ACC112 (cell line): ENCODE measurements around the gene PDCD2L.

Experiments
- H2AFZ ChIP-seq: fragments of 200-600 bp; sonication (generic); one replicate; pipeline ENCODE4 v1.6.0; 2017; ENCODE audit warnings: antibody characterized with exemption, low read length; ENCODE audit not compliant: unreplicated experiment
- H3K27ac ChIP-seq: fragments of 200-600 bp; sonication (generic); 2 replicates; pipeline ENCODE4 v1.5.1; 2014; ENCODE audit warnings: low read depth, mild to moderate bottlenecking, antibody characterized with exemption, low read length, moderate library complexity
- H3K27me3 ChIP-seq: fragments of 200-600 bp; sonication (generic); 2 replicates; pipeline ENCODE4 v1.6.1; 2014; ENCODE audit warnings: mild to moderate bottlenecking, antibody characterized with exemption, low read length, moderate library complexity, mixed read lengths; ENCODE audit not compliant: insufficient read depth
- H3K36me3 ChIP-seq: fragments of 200-600 bp; sonication (generic); 2 replicates; pipeline ENCODE4 v1.6.1; 2016; ENCODE audit warnings: mild to moderate bottlenecking, antibody characterized with exemption, low read length, moderate library complexity, mixed read lengths; ENCODE audit not compliant: insufficient read depth
- H3K4me1 ChIP-seq: fragments of 200-600 bp; sonication (generic); one replicate; pipeline ENCODE4 v1.6.1; 2016; ENCODE audit warnings: low read length, mixed read lengths; ENCODE audit not compliant: insufficient read depth, unreplicated experiment, control insufficient read depth
- H3K4me3 ChIP-seq: fragments of 200-600 bp; sonication (generic); 2 replicates; pipeline ENCODE4 v1.5.1; 2014; ENCODE audit warnings: mild to moderate bottlenecking, low read depth, low read length
- H3K79me2 ChIP-seq: fragments of 200-600 bp; sonication (generic); one replicate; pipeline ENCODE4 v1.6.0; 2016; ENCODE audit warnings: low read length; ENCODE audit not compliant: control insufficient read depth, unreplicated experiment, insufficient read depth

The PDCD2L gene

GRCh38 chr19:34404109-34404909, at the start of gene PDCD2L:
PDCD2L (plus strand) TSS chr19:34404399; CDS start chr19:34404431, 32 bp downstream.
- H3K27ac ChIP-seq: peak within 1 kb of the TSS; percentile 37; the same call in 1 of the 2 replicates
- H3K4me3 ChIP-seq: peak within 1 kb of the TSS; percentile 82
- H3K79me2 ChIP-seq: no peaks in the 10 kb centered on the region
- no peaks in the 10 kb centered on the region for H3K27me3 ChIP-seq
- peak within 1 kb of the TSS; percentile 80 for H2AFZ ChIP-seq
- H3K4me1 ChIP-seq: no peaks in the 10 kb centered on the region
- H3K36me3 ChIP-seq: peaks cover 3% of the 10 kb centered on the region; the same call in 1 of the 2 replicates

GRCh38 chr19:34355201-34355600, 49.0 kb upstream of the PDCD2L start:
- Histone ChIP-seq H3K4me1 (peaks cover 12% of the 10 kb centered on the region), H3K79me2 (no peaks in the 10 kb centered on the region), H3K4me3 (no peak overlapping the region), H3K36me3 (no peaks in the 10 kb centered on the region), H3K27me3 (no peaks in the 10 kb centered on the region), H2AFZ (no peak overlapping the region), H3K27ac (no peak overlapping the region)

GRCh38 chr19:34356875-34357274, 47.3 kb upstream of the PDCD2L start:
- Histone ChIP-seq H3K27ac (no peak overlapping the region), H2AFZ (no peak overlapping the region), H3K79me2 (no peaks in the 10 kb centered on the region), H3K36me3 (no peaks in the 10 kb centered on the region), H3K27me3 (no peaks in the 10 kb centered on the region), H3K4me1 (peaks cover 12% of the 10 kb centered on the region), H3K4me3 (no peak overlapping the region)

GRCh38 chr19:34357431-34357830, 46.8 kb upstream of the PDCD2L start:
- Histone ChIP-seq H3K27ac (no peak overlapping the region), H3K4me3 (no peak overlapping the region), H3K79me2 (no peaks in the 10 kb centered on the region), H3K27me3 (no peaks in the 10 kb centered on the region), H3K36me3 (no peaks in the 10 kb centered on the region), H3K4me1 (peaks cover 12% of the 10 kb centered on the region), H2AFZ (no peak overlapping the region)

GRCh38 chr19:34359140-34359953, 44.9 kb upstream of the PDCD2L start:
- H3K4me3 ChIP-seq: peak overlapping the region; percentile 80
- peak overlapping the region; percentile 62 for H3K27ac ChIP-seq
- no peaks in the 10 kb centered on the region for H3K36me3 ChIP-seq
- no peaks in the 10 kb centered on the region for H3K27me3 ChIP-seq
- H2AFZ ChIP-seq: peak overlapping the region; percentile 77
- H3K4me1 ChIP-seq: peaks cover 12% of the 10 kb centered on the region
- H3K79me2 ChIP-seq: no peaks in the 10 kb centered on the region

- H3K79me2 ChIP-seq: no peaks in the 10 kb centered on the region
- H3K4me1 ChIP-seq: peaks cover 12% of the 10 kb centered on the region
- H3K27ac ChIP-seq: peak overlapping the region; percentile 29; the same call in 1 of the 2 replicates
- H3K4me3 ChIP-seq: peak overlapping the region; percentile 80
- H3K27me3 ChIP-seq: no peaks in the 10 kb centered on the region
- H3K36me3 ChIP-seq: no peaks in the 10 kb centered on the region
- H2AFZ ChIP-seq: peak overlapping the region; percentile 14
These were observed 44.3 kb upstream of the PDCD2L start for GRCh38 chr19:34359954-34360315.

- no peaks in the 10 kb centered on the region for H3K36me3 ChIP-seq
These were observed 43.8 kb upstream of the PDCD2L start for GRCh38 chr19:34360354-34360909.

GRCh38 chr19:34362679-34363069, 41.5 kb upstream of the PDCD2L start:
- Histone ChIP-seq H3K27me3 (no peaks in the 10 kb centered on the region), H3K27ac (no peak overlapping the region), H3K36me3 (peaks cover 9% of the 10 kb centered on the region; the same call in 1 of the 2 replicates), H3K4me3 (no peak overlapping the region), H3K79me2 (peaks cover 26% of the 10 kb centered on the region), H3K4me1 (peaks cover 28% of the 10 kb centered on the region), H2AFZ (no peak overlapping the region)

More at GRCh38 chr19:34360354-34360909, 43.8 kb upstream of the PDCD2L start:
- H3K4me3 ChIP-seq: no peak overlapping the region; the same call in 1 of the 2 replicates
- H3K27ac ChIP-seq: 0 out of 2 replicates have a peak overlapping the region, but pooled peaks have one; percentile 29
- H3K27me3 ChIP-seq: no peaks in the 10 kb centered on the region
- H2AFZ ChIP-seq: no peak overlapping the region
- H3K79me2 ChIP-seq: peaks cover 3% of the 10 kb centered on the region
- peaks cover 12% of the 10 kb centered on the region for H3K4me1 ChIP-seq

GRCh38 chr19:34363094-34363493, 41.1 kb upstream of the PDCD2L start:
- H3K4me1 ChIP-seq: peaks cover 28% of the 10 kb centered on the region
- H3K36me3 ChIP-seq: peaks cover 11% of the 10 kb centered on the region; the same call in 1 of the 2 replicates
- peaks cover 29% of the 10 kb centered on the region for H3K79me2 ChIP-seq
- H2AFZ ChIP-seq: no peak overlapping the region
- H3K27me3 ChIP-seq: no peaks in the 10 kb centered on the region
- H3K4me3 ChIP-seq: no peak overlapping the region
- no peak overlapping the region for H3K27ac ChIP-seq

GRCh38 chr19:34363930-34364329, 40.3 kb upstream of the PDCD2L start:
- Histone ChIP-seq H3K79me2 (peaks cover 36% of the 10 kb centered on the region), H3K27ac (no peak overlapping the region), H2AFZ (no peak overlapping the region), H3K4me3 (no peak overlapping the region), H3K36me3 (peaks cover 13% of the 10 kb centered on the region; the same call in 1 of the 2 replicates), H3K4me1 (peaks cover 22% of the 10 kb centered on the region), H3K27me3 (no peaks in the 10 kb centered on the region)
